Glomerular visceral epithelial cell (primary cell): Measurements from ENCODE around the gene ALLC.

Experiments used
- DNase-seq: peaks from one replicate; pipeline ENCODE4 v3.0.0-alpha.2; 2016; ENCODE audit errors: extremely low spot score

Gene ALLC

GRCh38 chr2:3747032-3747654 lies 89.1 kb downstream of the ALLC start:
- no peak for DNase-seq

GRCh38 chr2:3747826-3748225 lies 89.8 kb downstream of the ALLC start:
- DNase-seq = no peak

GRCh38 chr2:3749201-3749600 lies 91.2 kb downstream of the ALLC start:
- no peak for DNase-seq

GRCh38 chr2:3751251-3751650 lies 93.3 kb downstream of the ALLC start:
- DNase-seq = no peak

- DNase-seq = no peak
Measured at GRCh38 chr2:3751806-3752205, 93.8 kb downstream of the ALLC start.
